Suprapubic skin (tissue), 4 donors: ENCODE data around the gene ROBO1. TPM values are rescaled to one million over a fixed set of nuclear protein-coding genes. Genes with fewer than 3 reads are reported as not detected.

ENCODE experiments used
- DNase-seq, 2 donors: peaks; one replicate each; pipeline ENCODE4 v3.0.0-alpha.2; 2019; ENCODE audit warnings: low spot score in 2 of 2
- H3K27ac ChIP-seq: fragments of 200-600 bp; sonication (generic); one replicate; pipeline ENCODE4 v1.5.1; 2019
- H3K27me3 ChIP-seq: fragments of 200-600 bp; sonication (generic); one replicate; pipeline ENCODE4 v1.5.1; 2019
- H3K36me3 ChIP-seq: fragments of 200-600 bp; sonication (generic); one replicate; pipeline ENCODE4 v1.5.1; 2019
- H3K4me1 ChIP-seq: fragments of 200-600 bp; sonication (generic); one replicate; pipeline ENCODE4 v1.5.1; 2019
- H3K4me3 ChIP-seq: fragments of 200-600 bp; sonication (generic); one replicate; pipeline ENCODE4 v1.5.1; 2019; ENCODE audit warnings: mild to moderate bottlenecking
- H3K9me3 ChIP-seq: fragments of 200-600 bp; sonication (generic); one replicate; pipeline ENCODE4 v1.5.1; 2019
- EP300 ChIP-seq: sonication (generic); formaldehyde crosslinking; IDR thresholded peaks from one replicate; pipeline ENCODE4 v1.6.1; 2017; ENCODE audit warnings: antibody characterized with exemption
- POLR2A ChIP-seq, 2 donors: fragments of 450-650 bp; IDR thresholded peaks; one replicate each; pipeline ENCODE4 v1.6.1; 2017; ENCODE audit warnings: antibody characterized with exemption in 2 of 2, mild to moderate bottlenecking in 2 of 2, moderate library complexity in 2 of 2
- POLR2AphosphoS5 ChIP-seq, 3 donors: sonication (generic); formaldehyde crosslinking; IDR thresholded peaks; one replicate each; pipeline ENCODE4 v1.6.1; 2017; ENCODE audit warnings: antibody characterized with exemption in 3 of 3
- WGBS: methylation state at CpG from one replicate; pipeline ENCODE4 v1.1.5; 2018; 5-methylcytosine and 5-hydroxymethylcytosine counted together
- total RNA-seq, 4 donors: library from RNA; depleted of rRNA; stranded (reverse); fragments of >200 nt; gene quantifications; one replicate each; pipeline ENCODE4 v1.1.0, GENCODE V29; 2016
- TF ChIP-seq, protein P1 (sequence below), 2 donors: fragments of 200-600 bp in 1 of 2; fragments of 450-650 bp in 1 of 2; sonication (generic) in 1 of 2; IDR thresholded peaks; one replicate each; pipeline ENCODE4 v1.5.1; 2016 to 2019; ENCODE audit warnings: antibody characterized with exemption in 2 of 2, mild to moderate bottlenecking in 1 of 2, moderate library complexity in 1 of 2

Gene ROBO1
- total RNA-seq, 4 donors from 2014 or later: 67.7 to 80.3 (median 71.3) TPM

DNA sequence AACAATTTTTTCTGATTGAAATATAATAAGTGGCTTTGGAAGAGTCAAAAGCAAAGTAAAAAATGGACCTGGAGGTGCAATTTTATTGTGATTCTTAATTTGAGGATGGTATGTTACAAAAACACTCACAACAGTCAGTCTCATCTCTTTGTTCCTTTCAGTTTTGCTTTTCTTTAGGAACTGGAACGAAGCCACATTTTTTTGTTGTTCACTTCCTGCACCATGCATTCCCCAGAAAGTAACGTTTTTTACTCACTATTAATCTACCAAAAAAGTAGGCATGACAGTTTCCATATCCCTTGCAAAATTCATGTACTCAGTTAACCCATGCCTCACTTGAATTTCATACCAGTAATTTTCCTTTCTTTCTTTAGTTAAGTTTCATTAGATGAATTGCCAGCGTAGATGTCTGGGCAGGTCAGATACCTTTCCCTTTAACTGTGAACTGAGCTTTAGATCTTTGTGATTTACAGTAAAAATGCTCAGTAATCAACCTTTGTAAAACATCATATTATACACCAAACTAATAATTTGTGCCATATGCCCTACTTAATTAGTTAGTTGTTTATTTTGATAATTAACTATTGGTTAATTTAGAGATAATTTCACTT, 384.3 kb downstream of the ROBO1 start:
- Histone ChIP-seq H3K4me3 (no peak overlapping the region), H3K4me1 (peaks cover 4% of the 10 kb centered on the region), H3K9me3 (no peaks in the 10 kb centered on the region), H3K36me3 (no peaks in the 10 kb centered on the region), H3K27ac (no peak overlapping the region), H3K27me3 (no peaks in the 10 kb centered on the region)
- DNase-seq: no peak
- 24% methylated on average over 3 of the region's 3 CpGs for WGBS
- TF ChIP-seq EP300 (no peak), POLR2AphosphoS5 (IDR thresholded peaks at IDR 0.05) (no peak), POLR2A (IDR thresholded peaks at IDR 0.05) (no peak)
- TF ChIP-seq, protein P1, sequence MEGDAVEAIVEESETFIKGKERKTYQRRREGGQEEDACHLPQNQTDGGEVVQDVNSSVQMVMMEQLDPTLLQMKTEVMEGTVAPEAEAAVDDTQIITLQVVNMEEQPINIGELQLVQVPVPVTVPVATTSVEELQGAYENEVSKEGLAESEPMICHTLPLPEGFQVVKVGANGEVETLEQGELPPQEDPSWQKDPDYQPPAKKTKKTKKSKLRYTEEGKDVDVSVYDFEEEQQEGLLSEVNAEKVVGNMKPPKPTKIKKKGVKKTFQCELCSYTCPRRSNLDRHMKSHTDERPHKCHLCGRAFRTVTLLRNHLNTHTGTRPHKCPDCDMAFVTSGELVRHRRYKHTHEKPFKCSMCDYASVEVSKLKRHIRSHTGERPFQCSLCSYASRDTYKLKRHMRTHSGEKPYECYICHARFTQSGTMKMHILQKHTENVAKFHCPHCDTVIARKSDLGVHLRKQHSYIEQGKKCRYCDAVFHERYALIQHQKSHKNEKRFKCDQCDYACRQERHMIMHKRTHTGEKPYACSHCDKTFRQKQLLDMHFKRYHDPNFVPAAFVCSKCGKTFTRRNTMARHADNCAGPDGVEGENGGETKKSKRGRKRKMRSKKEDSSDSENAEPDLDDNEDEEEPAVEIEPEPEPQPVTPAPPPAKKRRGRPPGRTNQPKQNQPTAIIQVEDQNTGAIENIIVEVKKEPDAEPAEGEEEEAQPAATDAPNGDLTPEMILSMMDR (IDR thresholded peaks at IDR 0.05): no peak

DNA sequence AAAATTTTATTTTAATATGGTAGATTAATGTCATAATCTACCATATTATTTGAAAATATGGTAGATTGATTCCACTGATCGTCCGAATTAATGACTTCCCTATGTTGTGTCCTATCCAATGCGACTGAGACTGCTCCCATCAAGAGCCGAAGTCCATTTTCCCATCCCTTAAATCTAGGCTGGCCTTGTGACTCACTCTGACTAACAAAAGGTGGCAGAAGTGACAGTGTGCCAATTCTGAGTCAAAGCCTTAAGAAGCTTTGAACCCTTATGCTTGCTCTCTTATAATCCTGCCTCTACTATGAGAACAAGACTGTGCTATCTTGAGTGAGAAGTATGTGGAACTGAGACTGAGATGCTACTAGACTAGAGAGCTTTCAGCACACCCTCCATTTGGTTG, 387.2 kb downstream of the ROBO1 start:
- Histone ChIP-seq H3K4me3 (no peak overlapping the region), H3K4me1 (peaks cover 4% of the 10 kb centered on the region), H3K9me3 (no peaks in the 10 kb centered on the region), H3K27ac (no peak overlapping the region), H3K27me3 (no peaks in the 10 kb centered on the region), H3K36me3 (no peaks in the 10 kb centered on the region)
- DNase-seq: no peak
- 83% methylated on average over 4 of the region's 4 CpGs for WGBS
- TF ChIP-seq, protein P1 (IDR thresholded peaks at IDR 0.05): no peak
- TF ChIP-seq EP300 (no peak), POLR2AphosphoS5 (IDR thresholded peaks at IDR 0.05) (no peak), POLR2A (IDR thresholded peaks at IDR 0.05) (no peak)

DNA sequence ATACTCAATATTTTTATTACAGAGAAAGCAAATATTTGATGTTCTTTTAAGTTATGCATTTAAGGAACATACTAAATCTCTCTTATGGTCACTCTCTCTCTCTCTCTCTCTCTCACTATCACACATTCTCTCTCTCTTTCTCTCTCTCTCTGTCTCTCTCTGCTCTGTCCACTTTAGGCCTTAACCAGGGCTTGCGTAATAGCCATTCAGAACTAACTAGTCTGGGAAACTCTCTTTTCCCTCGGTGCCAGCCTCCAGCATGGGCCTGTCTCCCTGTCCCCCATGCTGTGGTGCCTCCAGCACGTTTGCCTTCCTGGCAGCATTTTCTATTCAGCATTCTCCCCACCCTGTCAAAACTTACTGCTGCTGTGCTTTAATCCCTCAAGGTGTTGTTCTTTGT, 389.7 kb downstream of the ROBO1 start:
- Histone ChIP-seq H3K4me1 (no peaks in the 10 kb centered on the region), H3K27me3 (no peaks in the 10 kb centered on the region), H3K36me3 (no peaks in the 10 kb centered on the region), H3K9me3 (no peaks in the 10 kb centered on the region), H3K27ac (no peak overlapping the region), H3K4me3 (no peak overlapping the region)
- 55% methylated on average over 3 of the region's 3 CpGs for WGBS
- DNase-seq: no peak
- TF ChIP-seq, protein P1 (IDR thresholded peaks at IDR 0.05): no peak
- no peak for TF ChIP-seq EP300
- no peak for TF ChIP-seq POLR2AphosphoS5 (IDR thresholded peaks at IDR 0.05)
- no peak for TF ChIP-seq POLR2A (IDR thresholded peaks at IDR 0.05)

DNA sequence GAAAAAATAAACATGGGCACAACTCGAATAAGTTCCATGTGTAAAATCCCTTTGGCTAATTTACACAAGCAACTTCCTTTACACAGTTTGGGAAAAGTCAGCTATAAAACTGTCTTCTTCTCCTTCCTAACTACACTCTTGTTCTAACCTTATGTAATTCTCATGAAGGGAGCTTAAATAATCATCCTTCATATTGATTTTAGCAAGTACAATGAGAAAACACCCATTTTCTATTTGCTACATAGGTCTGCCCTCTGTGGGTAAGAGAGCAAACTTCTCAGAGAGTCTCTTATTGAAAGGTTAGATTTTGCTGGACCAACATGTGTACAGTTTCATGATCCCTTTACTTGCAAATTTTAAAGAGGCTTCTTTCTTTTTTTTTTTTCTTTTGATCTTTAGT, 398.5 kb downstream of the ROBO1 start:
- Histone ChIP-seq H3K27me3 (no peaks in the 10 kb centered on the region), H3K4me1 (peaks cover 10% of the 10 kb centered on the region), H3K9me3 (no peaks in the 10 kb centered on the region), H3K4me3 (no peak overlapping the region), H3K36me3 (no peaks in the 10 kb centered on the region), H3K27ac (no peak overlapping the region)
- TF ChIP-seq POLR2AphosphoS5 (IDR thresholded peaks at IDR 0.05): no peak
- TF ChIP-seq, protein P1 (IDR thresholded peaks at IDR 0.05): no peak
- TF ChIP-seq EP300: no peak
- TF ChIP-seq POLR2A (IDR thresholded peaks at IDR 0.05): no peak
- WGBS: 30% methylated on average over 1 of the region's 1 CpG
- DNase-seq: no peak

DNA sequence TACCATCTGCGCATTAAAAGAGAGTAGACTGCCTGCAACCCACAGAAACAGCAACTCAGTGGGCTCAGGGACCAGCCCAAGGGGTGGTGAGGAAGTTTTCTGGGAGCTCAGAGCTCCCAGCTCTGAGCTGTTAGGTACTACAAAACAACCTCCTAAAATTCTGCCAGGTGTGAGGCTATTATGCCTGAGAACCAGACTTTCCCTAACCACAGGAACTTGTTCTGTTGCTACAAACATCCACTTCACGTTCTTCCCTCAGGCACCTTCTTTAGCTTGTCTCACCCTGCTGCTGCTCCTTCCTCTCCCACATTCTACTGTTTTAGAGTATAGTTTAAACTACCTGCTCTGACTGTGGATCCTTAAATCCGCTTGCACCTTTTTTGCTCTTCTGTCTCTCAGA, 399.4 kb downstream of the ROBO1 start:
- H3K27me3 ChIP-seq: no peaks in the 10 kb centered on the region
- no peak for DNase-seq
- no peaks in the 10 kb centered on the region for H3K36me3 ChIP-seq
- H3K4me3 ChIP-seq: no peak overlapping the region
- 47% methylated on average over 3 of the region's 3 CpGs for WGBS
- peaks cover 10% of the 10 kb centered on the region for H3K4me1 ChIP-seq
- TF ChIP-seq, protein P1 (IDR thresholded peaks at IDR 0.05): no peak
- no peak for TF ChIP-seq POLR2AphosphoS5 (IDR thresholded peaks at IDR 0.05)
- TF ChIP-seq EP300: no peak
- TF ChIP-seq POLR2A (IDR thresholded peaks at IDR 0.05): no peak
- H3K9me3 ChIP-seq: no peaks in the 10 kb centered on the region
- no peak overlapping the region for H3K27ac ChIP-seq
